G401 (cell line): ENCODE measurements around the gene DPYSL4. TPM values are rescaled to one million over a fixed set of nuclear protein-coding genes. Genes with fewer than 3 reads are reported as not detected.
"Not testable (repeated sequence)": the region's sequence is repeated elsewhere in the genome, so short reads cannot be mapped to it uniquely, and the experiment has no call there.

Experiments
- DNase-seq: peaks from one replicate; pipeline ENCODE4 v3.0.0-alpha.2; 2015; ENCODE audit warnings: low spot score
- in situ Hi-C: cut with HindIII; loops from 2 replicates; pipeline ENCODE4 v1.10.0; 2016; ENCODE audit warnings: low sequenced_read_pairs, mixed read lengths
- total RNA-seq: library from RNA; depleted of rRNA; stranded (reverse); fragments of >200 nt; shearing (Covaris generic); gene quantifications from 2 replicates; pipeline ENCODE4 v1.2.3, GENCODE V29; 2014

Gene DPYSL4
- total RNA-seq, 1 experiment from 2014 or later: 6.0 TPM

DNA sequence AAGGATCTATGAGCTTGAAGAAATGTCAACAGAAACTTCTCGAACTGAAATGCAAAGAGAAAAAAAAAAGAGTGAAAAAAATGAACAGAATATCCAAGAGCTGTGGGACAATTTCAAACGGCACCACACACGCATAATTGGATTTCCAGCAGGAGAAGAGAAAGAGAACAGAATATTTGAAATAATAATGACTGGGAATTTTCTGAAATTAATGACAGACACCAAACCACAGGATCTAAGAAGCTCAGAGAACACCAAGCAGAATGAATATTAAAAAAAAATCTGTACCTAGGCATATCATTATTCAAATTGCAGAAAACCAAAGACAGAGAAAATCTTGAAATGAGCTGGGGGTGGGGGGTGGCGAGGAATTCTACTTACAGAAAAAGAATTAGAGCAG is 27.2 kb downstream of the DPYSL4 start:
- DNase-seq: no peak
- in situ Hi-C loops: no loop called here

GRCh38 chr10:132216441-132216840 is 29.7 kb downstream of the DPYSL4 start:
- DNase-seq, in situ Hi-C loops: not testable (repeated sequence)

DNA sequence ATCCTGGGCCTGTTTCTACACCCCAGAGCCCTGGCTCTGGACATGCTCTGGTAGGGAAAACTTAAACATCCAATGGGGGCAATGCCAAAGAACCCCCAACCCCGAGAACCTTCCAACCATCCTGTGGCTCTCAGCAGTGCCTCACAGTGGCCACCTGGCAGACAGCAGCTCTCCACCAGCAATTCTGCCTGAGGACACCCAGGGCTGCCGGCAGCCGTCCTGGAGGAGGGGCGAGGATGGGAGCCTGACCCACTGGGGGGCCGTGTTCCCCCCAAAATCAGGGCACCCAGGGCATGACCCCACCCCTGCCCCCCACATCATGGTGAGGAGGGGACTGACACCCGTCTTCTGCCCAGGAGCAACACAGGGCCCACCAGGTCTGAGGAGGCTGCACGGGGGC is 32.7 kb downstream of the DPYSL4 start:
- no peak for DNase-seq
- in situ Hi-C loops: no loop called here

- in situ Hi-C loops: no loop called here
- DNase-seq: no peak
Observed at GRCh38 chr10:132220061-132220460, 33.3 kb downstream of the DPYSL4 start.

DNA sequence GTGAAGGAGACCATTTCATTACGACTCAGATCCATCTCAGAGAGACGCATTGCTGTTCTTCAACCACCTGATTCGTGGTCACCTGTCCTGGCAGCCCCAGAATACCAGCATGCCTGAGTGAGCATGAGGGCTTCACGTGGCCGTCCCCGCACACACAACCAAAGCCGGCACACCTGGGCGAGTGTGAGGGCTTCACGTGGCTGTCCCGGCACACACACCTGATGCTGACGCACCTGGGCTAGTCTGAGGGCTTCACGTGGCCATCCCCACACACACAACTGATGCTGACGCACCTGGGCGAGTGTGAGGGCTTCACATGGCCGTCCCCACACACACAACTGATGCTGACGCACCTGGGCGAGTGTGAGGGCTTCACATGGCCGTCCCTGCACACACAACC is 34.2 kb downstream of the DPYSL4 start:
- DNase-seq, in situ Hi-C loops: not testable (repeated sequence)

- in situ Hi-C loops: no loop called here
Observed at GRCh38 chr10:132222726-132223125, 36.0 kb downstream of the DPYSL4 start.

DNA sequence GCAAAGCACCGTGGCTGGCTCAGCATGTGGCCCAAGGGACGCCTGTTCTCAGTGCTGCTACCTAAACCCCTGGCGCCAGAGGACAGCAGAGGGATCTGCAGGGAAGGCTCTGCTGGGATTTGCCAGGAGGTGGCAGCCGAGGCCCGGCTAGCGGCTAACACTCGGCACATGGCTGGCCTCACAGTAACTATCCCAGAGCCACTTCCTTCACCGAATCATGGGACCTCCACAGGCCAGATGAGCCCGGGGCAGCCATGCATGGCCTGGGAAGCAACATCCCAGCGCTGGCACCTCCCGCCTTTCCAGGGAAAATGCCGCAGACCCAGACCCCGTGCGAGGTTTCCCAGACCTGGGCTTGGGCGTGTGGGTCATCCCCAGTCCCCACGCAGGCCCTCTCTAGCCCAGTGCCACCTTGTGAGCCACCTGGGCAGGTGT is 36.4 kb downstream of the DPYSL4 start:
- DNase-seq: peak; percentile 79
- in situ Hi-C loops: no loop called here

More at GRCh38 chr10:132222726-132223125, 36.0 kb downstream of the DPYSL4 start:
- DNase-seq: no peak

- DNase-seq: no peak
- in situ Hi-C loops: no loop called here
Observed at GRCh38 chr10:132223611-132224342, 37.0 kb downstream of the DPYSL4 start.

GRCh38 chr10:132224343-132225072 is 37.8 kb downstream of the DPYSL4 start:
- DNase-seq: no peak

GRCh38 chr10:132225073-132225848 is 38.5 kb downstream of the DPYSL4 start:
- no peak for DNase-seq
- in situ Hi-C loops: no loop called here

More at GRCh38 chr10:132224343-132225072, 37.8 kb downstream of the DPYSL4 start:
- in situ Hi-C loops: no loop called here

DNA sequence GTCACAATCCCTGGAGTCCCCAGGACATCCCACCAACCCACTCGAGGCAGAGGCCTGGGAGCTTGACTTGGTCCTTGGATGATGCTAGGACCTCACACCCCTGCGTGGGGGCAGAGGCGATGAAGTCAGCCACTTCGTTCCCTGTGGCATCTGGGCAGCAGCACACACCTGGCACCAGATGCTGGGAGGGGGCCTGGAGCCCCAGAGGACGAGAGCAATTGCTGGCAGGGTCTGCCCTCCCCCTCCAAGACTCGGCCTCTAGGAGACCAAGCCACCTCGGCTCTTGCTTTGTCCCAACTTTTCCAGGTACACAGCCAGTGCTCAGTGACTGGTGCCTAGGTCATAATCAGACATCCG is 39.1 kb downstream of the DPYSL4 start:
- DNase-seq: no peak
- in situ Hi-C loops: no loop called here

GRCh38 chr10:132226586-132227405 is 40.0 kb downstream of the DPYSL4 start:
- no peak for DNase-seq
- in situ Hi-C loops: no loop called here

DNA sequence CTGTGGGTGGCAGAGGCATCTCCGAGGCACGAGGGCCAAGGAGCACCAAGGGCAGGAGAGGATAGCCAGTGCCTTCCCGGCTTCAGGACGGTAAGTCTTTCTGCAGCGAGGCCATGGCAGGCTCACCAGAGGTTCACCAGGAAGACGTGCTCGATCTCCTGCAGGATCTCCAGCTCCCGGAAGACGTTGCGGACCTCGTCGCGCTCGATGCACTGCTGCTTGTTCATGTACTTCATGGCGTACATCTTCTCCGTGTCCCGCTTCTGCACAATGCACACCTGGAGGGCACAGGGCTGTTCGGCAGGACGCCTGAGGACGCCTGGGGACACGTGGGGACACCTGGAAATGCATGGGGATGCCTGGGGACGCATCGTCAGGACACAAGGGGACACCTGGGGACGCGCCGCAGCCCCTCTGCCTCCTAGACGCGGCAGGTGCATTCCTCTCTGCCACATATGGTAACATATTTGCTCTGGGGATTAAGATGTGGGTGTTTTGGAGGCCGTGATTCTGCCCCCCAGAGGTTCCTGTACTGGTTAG is 41.2 kb downstream of the DPYSL4 start:
- DNase-seq: no peak

DNA sequence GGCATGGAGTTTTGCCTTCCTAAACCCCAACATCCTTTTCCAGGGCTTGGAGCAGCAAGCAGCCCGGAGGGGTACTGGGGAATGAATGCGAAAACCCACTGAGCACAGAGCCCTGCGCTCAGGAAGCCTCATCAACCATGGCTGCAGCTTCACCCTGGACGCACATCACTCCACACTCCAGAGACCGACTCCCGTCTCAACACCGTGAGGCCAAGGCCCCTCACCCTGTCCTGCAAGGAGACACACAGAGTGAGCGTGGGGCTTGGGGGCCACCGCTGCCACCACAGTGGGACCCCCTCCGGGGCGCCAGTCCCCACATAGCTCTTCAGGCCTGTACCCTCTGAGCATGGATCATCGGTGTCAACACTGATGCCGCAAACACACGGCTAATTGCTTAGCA is 41.9 kb downstream of the DPYSL4 start:
- in situ Hi-C loops: no loop called here
- DNase-seq: no peak

More for the DNA sequence above, 41.2 kb downstream of the DPYSL4 start:
- in situ Hi-C loops: no loop called here

GRCh38 chr10:132229096-132229495 is 42.3 kb downstream of the DPYSL4 start:
- in situ Hi-C loops: no loop called here
- no peak for DNase-seq

DNA sequence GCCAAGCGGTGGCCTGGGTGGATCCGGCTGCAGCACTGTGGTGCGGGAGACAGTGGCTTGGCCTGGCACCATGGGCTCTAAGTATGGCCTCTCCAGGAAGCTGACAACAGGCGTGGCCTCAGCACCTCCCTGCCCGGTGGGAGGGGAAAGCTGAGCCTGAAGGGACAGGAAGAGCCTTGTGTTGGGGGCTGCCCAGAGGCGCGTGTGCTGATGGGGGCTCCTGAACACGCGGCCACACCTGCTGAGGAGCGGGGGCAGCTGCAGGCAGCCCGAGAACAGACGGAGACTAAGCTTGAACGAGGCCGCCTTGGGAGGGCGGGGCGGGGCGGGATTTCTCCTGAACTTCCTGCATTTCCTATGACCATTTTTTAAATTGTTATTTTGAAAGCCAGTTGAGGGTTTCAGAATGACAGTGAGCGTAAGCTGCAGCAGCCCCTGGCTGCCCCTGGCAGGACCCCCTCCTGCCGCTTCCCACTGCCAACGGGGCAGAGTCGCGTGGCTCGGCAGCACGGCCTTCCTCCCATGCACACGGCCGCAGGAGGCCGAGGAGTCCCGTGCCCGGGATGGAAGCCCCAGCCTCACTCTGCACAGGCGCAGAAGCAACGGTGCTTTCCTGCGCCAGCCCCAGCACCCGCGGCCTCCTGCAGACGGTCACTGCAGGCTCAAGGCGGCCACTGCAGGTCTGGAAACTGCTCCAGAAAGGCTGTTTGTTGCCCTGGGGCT is 43.2 kb downstream of the DPYSL4 start:
- peak; percentile 62 for DNase-seq
- in situ Hi-C loops: loop anchor here (5.0 kb wide), 1 partner anchor 112 kb away; no protein-coding TSS in a partner anchor

GRCh38 chr10:132230557-132231210 is 43.9 kb downstream of the DPYSL4 start:
- in situ Hi-C loops: loop anchor here (5.0 kb wide), 1 partner anchor 112 kb away; no protein-coding TSS in a partner anchor
- no peak for DNase-seq

- in situ Hi-C loops: loop anchor here (5.0 kb wide), 1 partner anchor 111 kb away; no protein-coding TSS in a partner anchor
- no peak for DNase-seq
Observed at GRCh38 chr10:132231656-132232022, 44.9 kb downstream of the DPYSL4 start.
